ENCODE results near the gene EYS. TPM values are rescaled to one million over a fixed set of nuclear protein-coding genes. Genes with fewer than 3 reads are reported as not detected.

Gene EYS
- total RNA-seq, 1 experiment from 2014 or later, result not detected

- no TSS peak for BruUV-seq (replicated peaks)
- Histone ChIP-seq H3K4me2 (ENCODE audit: low read length) (no peak overlapping the region), H3K27me3 (ENCODE audit: insufficient read depth, low read length) (no peaks in the 10 kb centered on the region), H3K4me1 (ENCODE audit: control insufficient read depth in 1 of 2, insufficient read depth in 2 of 2, low read length in 2 of 2) (no peaks in the 10 kb centered on the region), H3K9ac (ENCODE audit: low read length) (no peak overlapping the region), H3K9me3 (ENCODE audit: control insufficient read depth in 1 of 2, insufficient read depth in 1 of 2, low read depth in 1 of 2, low read length in 2 of 2) (peaks cover 0 to 22% of the 10 kb centered on the region in 2 experiments; a peak in 2 of 4 replicates), H4K20me1 (ENCODE audit: insufficient read depth) (no peaks in the 10 kb centered on the region), H3K79me2 (ENCODE audit: insufficient read depth, low read length) (no peaks in the 10 kb centered on the region), H3K9me2 (ENCODE audit: insufficient read depth) (no peaks in the 10 kb centered on the region), H3K4me3 (replicated peaks in 1 of 2; ENCODE audit: low read depth in 1 of 2, low read length in 2 of 2) (no peak overlapping the region), H2AFZ (ENCODE audit: low read depth, low read length, poor library complexity, severe bottlenecking) (no peak overlapping the region), H3K27ac (ENCODE audit: low read depth, low read length) (no peak overlapping the region), H3K36me3 (ENCODE audit: control insufficient read depth in 1 of 2, insufficient read depth in 2 of 2, low read length in 2 of 2) (no peaks in the 10 kb centered on the region)
- no peak for ATAC-seq
- RAD21 ChIA-PET (ENCODE audit: low non-redundant PET in 1 of 2, low total read pairs in 2 of 2, uncharacterized antibody in 2 of 2, unreplicated experiment in 2 of 2), result no interaction called here
- TF ChIP-seq ELF1 (IDR thresholded peaks at IDR 0.05; ENCODE audit: borderline replicate concordance, low read depth) (no peak), POLR2A (IDR thresholded peaks at IDR 0.05; ENCODE audit: borderline replicate concordance, extremely low read depth, insufficient read depth, insufficient read length) (no peak), ZNF274 (IDR thresholded peaks at IDR 0.05; ENCODE audit: low read depth, low read length) (no peak), MAX (IDR thresholded peaks at IDR 0.05) (no peak), SP1 (IDR thresholded peaks at IDR 0.05; ENCODE audit: low read depth) (no peak), CTCF (IDR thresholded peaks at IDR 0.05 in 2 of 3, conservative IDR thresholded peaks at IDR 0.05 in 1 of 3; ENCODE audit: borderline replicate concordance in 1 of 3, insufficient read depth in 1 of 3, low read depth in 2 of 3, low read length in 2 of 3) (no peak), EZH2phosphoT487 (IDR thresholded peaks at IDR 0.05; ENCODE audit: borderline replicate concordance) (no peak), ZFX (IDR thresholded peaks at IDR 0.05) (no peak), TCF7L2 (IDR thresholded peaks at IDR 0.05; ENCODE audit: borderline replicate concordance, extremely low read depth, insufficient read depth, insufficient read length) (no peak), ATF3 (IDR thresholded peaks at IDR 0.05) (no peak), REST (IDR thresholded peaks at IDR 0.05; ENCODE audit: low read depth) (no peak), CEBPB (IDR thresholded peaks at IDR 0.05; ENCODE audit: low read depth) (no peak), JUND (IDR thresholded peaks at IDR 0.05) (no peak), SRF (IDR thresholded peaks at IDR 0.05; ENCODE audit: low read depth) (no peak), RAD21 (IDR thresholded peaks at IDR 0.05; ENCODE audit: low read depth) (no peak), EZH2 (IDR thresholded peaks at IDR 0.05) (no peak), ZBTB33 (IDR thresholded peaks at IDR 0.05; ENCODE audit: extremely low read depth, insufficient replicate concordance, low read length) (no peak), POLR2AphosphoS5 (IDR thresholded peaks at IDR 0.05; ENCODE audit: low read depth, low read length) (no peak), EGR1 (IDR thresholded peaks at IDR 0.05; ENCODE audit: low read depth) (no peak)
- DNase-seq (ENCODE audit: low read depth, low spot score), result no peak
- CTCF ChIA-PET, result no interaction called here
- intact Hi-C loops (cut with micrococcal nuclease), result no loop called here
- POLR2A ChIA-PET, result no interaction called here
Observed at GRCh38 chr6:65638047-65638831, 68.8 kb downstream of the EYS start.
